Natural killer cell (primary cell): Measurements from ENCODE around the gene KIF26A. TPM values are rescaled to one million over a fixed set of nuclear protein-coding genes. Genes with fewer than 3 reads are reported as not detected.

Source experiments
- ATAC-seq, 3 donors: fragments of 150-1000 bp in 2 of 3; fragments of 200-7000 bp in 1 of 3; cut with Tn5 transposase; 1 replicate in 1 of 3; 2 replicates in 2 of 3; pipeline ENCODE4 v1.10.0; 2021; ENCODE audit warnings: mild to moderate bottlenecking in 2 of 3, moderate library complexity in 2 of 3
- DNase-seq, 2 donors: peaks; one replicate each; pipeline versions ENCODE4 v3.0.0 to v3.0.0-alpha.2; 2013 to 2021; ENCODE audit warnings: mixed read lengths in 1 of 2
- H3K27ac ChIP-seq: one replicate; pipeline ENCODE4 v1.5.1; 2013; ENCODE audit warnings: mild to moderate bottlenecking, low read length
- H3K27me3 ChIP-seq: one replicate; pipeline ENCODE4 v1.6.1; 2013; ENCODE audit warnings: low read length; ENCODE audit not compliant: control insufficient read depth, insufficient read depth
- H3K36me3 ChIP-seq: one replicate; pipeline ENCODE4 v1.6.1; 2013; ENCODE audit warnings: low read length; ENCODE audit not compliant: control insufficient read depth, insufficient read depth
- H3K4me1 ChIP-seq: one replicate; pipeline ENCODE4 v1.6.1; 2013; ENCODE audit warnings: low read length; ENCODE audit not compliant: control insufficient read depth, insufficient read depth
- H3K4me3 ChIP-seq: one replicate; pipeline ENCODE4 v1.5.1; 2013; ENCODE audit warnings: low read length
- H3K9me3 ChIP-seq: one replicate; pipeline ENCODE4 v1.6.1; 2013; ENCODE audit warnings: low read length; ENCODE audit not compliant: control insufficient read depth, insufficient read depth
- H3K27ac Mint-ChIP-seq, 2 donors: one replicate each; pipeline ENCODE4 v1.8.0; 2022; ENCODE audit warnings: mild to moderate bottlenecking in 2 of 2, mixed read lengths in 2 of 2, moderate library complexity in 1 of 2
- H3K27me3 Mint-ChIP-seq, 2 donors: one replicate each; pipeline ENCODE4 v1.8.0; 2022; ENCODE audit warnings: low read depth in 2 of 2, mixed read lengths in 2 of 2
- H3K36me3 Mint-ChIP-seq: one replicate; pipeline ENCODE4 v1.8.0; 2022; ENCODE audit warnings: mixed read lengths
- H3K4me1 Mint-ChIP-seq, 2 donors: one replicate each; pipeline ENCODE4 v1.8.0; 2022; ENCODE audit warnings: mixed read lengths in 2 of 2
- H3K4me3 Mint-ChIP-seq: one replicate; pipeline ENCODE4 v1.8.0; 2022; ENCODE audit warnings: mild to moderate bottlenecking, moderate library complexity, mixed read lengths
- H3K9me3 Mint-ChIP-seq, 2 donors: one replicate each; pipeline ENCODE4 v1.8.0; 2022; ENCODE audit warnings: mixed read lengths in 2 of 2
- WGBS: methylation state at CpG from one replicate; pipeline ENCODE4 v1.1.7; 2013; ENCODE audit warnings: missing lambda C conversion rate; ENCODE audit not compliant: insufficient coverage; 5-methylcytosine and 5-hydroxymethylcytosine counted together
- intact Hi-C: fragments of 100-400 bp; cut with micrococcal nuclease; formaldehyde crosslinking; loops from one replicate; pipeline ENCODE4 v1.14.2; 2022
- total RNA-seq, 4 donors: library from RNA; stranded (reverse); fragments of 120-200 nt in 1 of 4; gene quantifications; one replicate each; pipeline versions ENCODE4 v1.2.3 to v1.2.4, GENCODE V29; 2013 to 2022
- TF ChIP-seq, protein P1 (sequence below): fragments of 200-600 bp; IDR thresholded peaks from one replicate; pipeline ENCODE4 v1.8.0; 2022; ENCODE audit warnings: antibody characterized with exemption

The KIF26A gene
- total RNA-seq, 3 donors from 2014 or later (not counting 1 experiment from before 2014, with no cell fraction given), result not detected

DNA sequence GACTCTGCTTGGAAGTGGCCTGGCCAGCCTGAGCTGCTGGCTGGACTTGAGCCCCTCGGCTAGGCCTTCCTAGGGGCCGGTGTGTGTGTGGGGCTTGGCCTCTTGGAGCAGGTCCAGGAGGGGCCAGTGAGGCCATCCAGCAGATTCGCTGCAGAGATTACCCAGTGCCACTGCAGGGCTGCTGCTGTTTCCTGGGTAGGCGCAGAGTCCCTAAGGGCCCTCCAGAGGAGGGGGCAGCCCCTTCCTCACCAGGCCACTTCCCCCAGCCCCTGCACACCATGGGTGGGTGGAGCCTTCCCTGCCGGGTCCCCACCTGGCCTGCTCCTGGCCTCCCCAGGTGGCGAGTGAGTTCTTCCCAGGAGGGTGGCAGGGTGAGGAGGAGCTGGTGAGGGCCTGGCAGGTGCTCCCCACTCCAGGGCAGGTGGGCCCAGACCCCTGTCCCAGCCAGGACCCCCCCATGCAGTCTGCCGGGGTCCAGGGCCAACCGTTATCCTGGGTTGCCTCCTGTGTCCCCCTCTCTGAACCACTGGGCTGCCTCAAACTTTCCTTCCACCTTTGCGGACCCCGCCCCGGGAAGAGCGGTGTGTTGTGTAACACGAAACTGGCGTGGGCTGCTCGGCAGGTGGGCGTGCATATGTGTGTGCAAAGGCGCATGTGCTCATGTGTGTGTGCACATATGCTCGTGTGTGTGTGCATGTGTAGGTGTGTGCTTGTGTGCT, 27.7 kb upstream of the KIF26A start:
- TF ChIP-seq, protein P1, sequence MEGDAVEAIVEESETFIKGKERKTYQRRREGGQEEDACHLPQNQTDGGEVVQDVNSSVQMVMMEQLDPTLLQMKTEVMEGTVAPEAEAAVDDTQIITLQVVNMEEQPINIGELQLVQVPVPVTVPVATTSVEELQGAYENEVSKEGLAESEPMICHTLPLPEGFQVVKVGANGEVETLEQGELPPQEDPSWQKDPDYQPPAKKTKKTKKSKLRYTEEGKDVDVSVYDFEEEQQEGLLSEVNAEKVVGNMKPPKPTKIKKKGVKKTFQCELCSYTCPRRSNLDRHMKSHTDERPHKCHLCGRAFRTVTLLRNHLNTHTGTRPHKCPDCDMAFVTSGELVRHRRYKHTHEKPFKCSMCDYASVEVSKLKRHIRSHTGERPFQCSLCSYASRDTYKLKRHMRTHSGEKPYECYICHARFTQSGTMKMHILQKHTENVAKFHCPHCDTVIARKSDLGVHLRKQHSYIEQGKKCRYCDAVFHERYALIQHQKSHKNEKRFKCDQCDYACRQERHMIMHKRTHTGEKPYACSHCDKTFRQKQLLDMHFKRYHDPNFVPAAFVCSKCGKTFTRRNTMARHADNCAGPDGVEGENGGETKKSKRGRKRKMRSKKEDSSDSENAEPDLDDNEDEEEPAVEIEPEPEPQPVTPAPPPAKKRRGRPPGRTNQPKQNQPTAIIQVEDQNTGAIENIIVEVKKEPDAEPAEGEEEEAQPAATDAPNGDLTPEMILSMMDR, result no peak
- no peaks in the 10 kb centered on the region for H3K36me3 Mint-ChIP-seq
- H3K27ac Mint-ChIP-seq, result no peak overlapping the region
- H3K27me3 Mint-ChIP-seq, result peaks cover 4 to 7% of the 10 kb centered on the region in 2 donors
- no peaks in the 10 kb centered on the region for H3K9me3 Mint-ChIP-seq
- no peak for DNase-seq
- H3K27ac ChIP-seq, result no peak overlapping the region
- H3K36me3 ChIP-seq, result no peaks in the 10 kb centered on the region
- H3K4me1 ChIP-seq, result no peaks in the 10 kb centered on the region
- H3K27me3 ChIP-seq, result no peaks in the 10 kb centered on the region
- H3K9me3 ChIP-seq, result no peaks in the 10 kb centered on the region
- intact Hi-C loops, result no loop called here
- WGBS, result 76% methylated on average over 18 of the region's 18 CpGs
- no peak for ATAC-seq
- no peaks in the 10 kb centered on the region for H3K4me1 Mint-ChIP-seq
- H3K4me3 ChIP-seq, result no peak overlapping the region
- H3K4me3 Mint-ChIP-seq, result no peak overlapping the region

- Histone ChIP-seq H3K4me1 (peaks cover 5% of the 10 kb centered on the region), H3K36me3 (no peaks in the 10 kb centered on the region), H3K27ac (no peak overlapping the region), H3K4me3 (no peak overlapping the region), H3K27me3 (no peaks in the 10 kb centered on the region), H3K9me3 (no peaks in the 10 kb centered on the region)
- Mint-ChIP-seq H3K27ac (no peak overlapping the region), H3K27me3 (peaks cover 4 to 13% of the 10 kb centered on the region in 2 donors), H3K36me3 (no peaks in the 10 kb centered on the region), H3K9me3 (no peaks in the 10 kb centered on the region), H3K4me1 (no peaks in the 10 kb centered on the region), H3K4me3 (no peak overlapping the region)
- DNase-seq (no peak), ATAC-seq (no peak)
- intact Hi-C loops, result no loop called here
- 82% methylated on average over 20 of the region's 21 CpGs for WGBS
- TF ChIP-seq, protein P1, result no peak
Observed at GRCh38 chr14:104111301-104112112, 26.9 kb upstream of the KIF26A start.

GRCh38 chr14:104112113-104112505, 26.3 kb upstream of the KIF26A start:
- Histone ChIP-seq H3K36me3 (no peaks in the 10 kb centered on the region), H3K4me3 (no peak overlapping the region), H3K27ac (no peak overlapping the region), H3K27me3 (no peaks in the 10 kb centered on the region), H3K9me3 (no peaks in the 10 kb centered on the region), H3K4me1 (peaks cover 6% of the 10 kb centered on the region)
- TF ChIP-seq, protein P1, result no peak
- DNase-seq (no peak), ATAC-seq (no peak)
- Mint-ChIP-seq H3K4me3 (no peak overlapping the region), H3K27me3 (peaks cover 4 to 13% of the 10 kb centered on the region in 2 donors), H3K27ac (no peak overlapping the region), H3K36me3 (no peaks in the 10 kb centered on the region), H3K4me1 (no peaks in the 10 kb centered on the region), H3K9me3 (no peaks in the 10 kb centered on the region)
- intact Hi-C loops, result no loop called here
- 91% methylated on average over 6 of the region's 6 CpGs for WGBS
